22Rv1 (cell line): Measurements from ENCODE around the gene DRD2.

Experiments used
- ZFX ChIP-seq: fragments of 450-650 bp; IDR thresholded peaks from 2 replicates; pipeline ENCODE4 v1.6.1; 2017; ENCODE audit warnings: antibody characterized with exemption, borderline replicate concordance
- TF ChIP-seq, protein P1 (sequence below): fragments of 450-650 bp; IDR thresholded peaks from 2 replicates; pipeline ENCODE4 v1.5.1; 2017; ENCODE audit warnings: mild to moderate bottlenecking

DNA sequence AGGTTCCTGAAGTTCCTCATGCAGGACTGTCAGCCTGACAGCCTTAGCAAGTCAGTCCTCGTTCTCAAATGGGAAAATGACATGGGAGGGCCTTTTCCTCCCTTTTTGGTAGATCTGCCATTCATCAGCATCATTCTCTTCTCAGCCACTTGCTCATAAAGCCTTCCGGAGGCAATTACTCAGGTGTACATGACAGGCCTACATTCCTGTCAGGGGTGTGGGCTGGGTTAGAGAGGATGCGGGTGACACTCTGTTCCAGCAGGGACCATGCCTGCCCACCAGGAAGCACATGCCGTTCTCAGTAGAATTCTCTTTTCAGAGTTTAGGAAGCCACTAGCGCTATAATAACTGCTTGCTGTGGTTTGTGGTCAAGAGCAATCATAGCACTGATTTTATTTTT, 111.8 kb downstream of the DRD2 start:
- TF ChIP-seq, protein P1, sequence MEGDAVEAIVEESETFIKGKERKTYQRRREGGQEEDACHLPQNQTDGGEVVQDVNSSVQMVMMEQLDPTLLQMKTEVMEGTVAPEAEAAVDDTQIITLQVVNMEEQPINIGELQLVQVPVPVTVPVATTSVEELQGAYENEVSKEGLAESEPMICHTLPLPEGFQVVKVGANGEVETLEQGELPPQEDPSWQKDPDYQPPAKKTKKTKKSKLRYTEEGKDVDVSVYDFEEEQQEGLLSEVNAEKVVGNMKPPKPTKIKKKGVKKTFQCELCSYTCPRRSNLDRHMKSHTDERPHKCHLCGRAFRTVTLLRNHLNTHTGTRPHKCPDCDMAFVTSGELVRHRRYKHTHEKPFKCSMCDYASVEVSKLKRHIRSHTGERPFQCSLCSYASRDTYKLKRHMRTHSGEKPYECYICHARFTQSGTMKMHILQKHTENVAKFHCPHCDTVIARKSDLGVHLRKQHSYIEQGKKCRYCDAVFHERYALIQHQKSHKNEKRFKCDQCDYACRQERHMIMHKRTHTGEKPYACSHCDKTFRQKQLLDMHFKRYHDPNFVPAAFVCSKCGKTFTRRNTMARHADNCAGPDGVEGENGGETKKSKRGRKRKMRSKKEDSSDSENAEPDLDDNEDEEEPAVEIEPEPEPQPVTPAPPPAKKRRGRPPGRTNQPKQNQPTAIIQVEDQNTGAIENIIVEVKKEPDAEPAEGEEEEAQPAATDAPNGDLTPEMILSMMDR = no peak
- no peak for TF ChIP-seq ZFX
